Retinal pigment epithelial cell (primary cell): ENCODE measurements around the gene UBE2L6.

Source experiments
- DNase-seq: peaks from one replicate; pipeline ENCODE4 v3.0.0-alpha.2; 2010; ENCODE audit warnings: low read depth
- H3K4me3 ChIP-seq: 2 replicates; pipeline ENCODE4 v1.5.1; 2011; ENCODE audit warnings: mild to moderate bottlenecking, low read length, control low read depth, moderate library complexity
- CTCF ChIP-seq: conservative IDR thresholded peaks from 2 replicates; pipeline ENCODE4 v1.5.1; 2011; ENCODE audit warnings: low read depth, low read length, control low read depth, inconsistent platforms

The UBE2L6 gene

GRCh38 chr11:57501953-57502352 is 65.5 kb downstream of the UBE2L6 start:
- TF ChIP-seq CTCF = no peak
- no peak for DNase-seq
- H3K4me3 ChIP-seq = no peak overlapping the region
